GM18520 (cell line): ENCODE measurements around the gene KRT82.

ENCODE experiments used
- ATAC-seq: cut with Tn5 transposase; IDR thresholded peaks from one replicate; pipeline ENCODE4 v1.9.1; 2021; ENCODE audit not compliant: unreplicated experiment

KRT82 gene

GRCh38 chr12:52436000-52436827 lies 30.1 kb upstream of the KRT82 start:
- no peak for ATAC-seq

DNA sequence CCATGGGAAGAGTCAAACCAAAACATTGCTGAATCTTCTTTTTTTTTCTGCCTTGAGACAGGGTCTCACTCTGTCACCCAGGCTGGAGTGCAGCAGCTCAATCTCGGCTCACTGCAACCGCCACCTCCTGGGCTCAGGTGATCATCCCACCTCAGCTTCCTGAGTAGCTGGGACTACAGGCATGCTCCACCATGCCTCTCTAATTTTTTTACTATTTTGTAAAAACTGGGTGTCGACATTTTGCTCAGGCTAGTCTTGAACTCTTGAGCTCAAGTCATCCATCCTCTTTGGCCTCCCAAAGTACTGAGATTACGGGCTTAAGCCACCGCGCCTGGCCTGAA lies 29.5 kb upstream of the KRT82 start:
- no peak for ATAC-seq

DNA sequence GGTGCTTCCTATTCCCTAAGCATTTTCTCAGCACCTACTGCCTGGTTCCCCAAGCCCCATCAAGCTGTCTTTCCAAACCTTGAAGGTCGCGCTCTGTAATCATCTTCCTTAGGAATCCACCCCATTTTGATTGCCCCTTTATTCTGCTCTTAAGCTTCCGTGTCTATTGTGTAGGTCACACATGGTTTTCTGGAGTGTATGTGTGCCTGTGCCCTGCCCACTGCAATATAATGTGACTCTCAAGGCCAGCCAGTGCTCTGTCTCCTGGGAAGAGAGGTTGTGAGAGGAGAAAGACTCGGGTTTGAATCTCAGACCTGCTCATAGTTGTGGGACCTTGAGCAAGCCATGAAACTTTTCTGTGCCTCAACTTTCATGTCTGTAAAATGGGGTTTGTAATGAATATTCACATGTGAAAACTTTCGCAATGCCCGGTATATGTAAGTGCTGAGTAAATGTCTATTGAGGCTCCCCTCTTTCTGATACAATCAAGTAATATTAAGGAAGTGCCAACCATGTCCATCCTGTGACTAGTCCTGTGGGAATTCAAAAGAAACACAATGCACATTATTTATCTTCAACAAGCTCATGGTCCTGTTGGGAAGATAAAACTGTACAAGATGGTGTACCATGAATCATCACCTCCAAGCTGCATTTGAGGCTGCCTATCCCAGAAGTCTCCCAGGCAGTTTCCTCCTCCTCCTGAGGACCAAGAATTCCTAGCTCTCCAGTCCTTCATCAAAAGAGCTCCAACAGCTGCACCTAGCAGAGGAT lies 28.8 kb upstream of the KRT82 start:
- no peak for ATAC-seq

- no peak for ATAC-seq
These were observed 28.1 kb upstream of the KRT82 start, which contains the start of gene KRT75 for GRCh38 chr12:52434081-52434733. Gene KRT75 (minus strand): TSS chr12:52434371. CDS start chr12:52434304, 67 bp downstream.

- ATAC-seq: no peak
These were observed 27.5 kb upstream of the KRT82 start for GRCh38 chr12:52433501-52434080.

- no peak for ATAC-seq
These were observed 26.5 kb upstream of the KRT82 start for GRCh38 chr12:52432559-52433207.

GRCh38 chr12:52428121-52428520 lies 22.0 kb upstream of the KRT82 start:
- ATAC-seq: no peak

DNA sequence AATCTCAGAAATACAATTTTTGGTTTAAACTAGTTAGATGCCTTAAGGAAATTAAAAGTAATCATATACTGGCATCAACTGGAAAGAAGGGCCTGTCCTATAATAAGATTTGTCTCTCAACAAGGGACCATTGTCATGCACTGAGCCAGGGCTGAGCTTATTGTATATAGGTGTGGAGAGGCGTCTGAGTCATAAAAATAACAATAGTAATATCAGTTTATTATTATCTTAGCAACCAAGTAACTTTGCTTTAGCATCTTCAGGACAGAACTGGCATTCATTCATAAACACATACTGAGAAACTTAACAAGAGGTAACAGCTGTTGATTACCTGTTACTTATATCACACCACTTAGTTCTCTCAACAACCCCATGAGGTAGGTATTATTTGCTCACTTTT lies 20.9 kb upstream of the KRT82 start:
- ATAC-seq: no peak

DNA sequence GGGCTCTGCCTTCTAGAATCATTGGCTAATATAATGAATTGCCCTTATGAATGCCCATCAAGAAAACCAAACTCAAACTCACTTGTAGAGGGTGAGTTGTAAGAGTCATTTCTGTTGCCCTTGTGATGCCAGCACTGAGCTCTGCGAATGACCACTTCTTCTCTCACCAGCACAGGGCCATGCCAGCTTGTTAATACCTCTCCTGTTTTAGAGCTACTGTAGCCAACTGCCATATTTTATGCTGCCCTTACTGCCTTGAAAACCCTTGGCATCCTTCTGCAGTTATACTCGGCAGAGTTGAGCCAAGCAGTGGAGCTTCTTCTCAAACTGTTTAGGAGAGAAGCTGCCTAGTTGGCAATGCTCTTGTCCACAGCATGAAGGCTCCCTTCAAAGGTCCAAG lies 19.9 kb upstream of the KRT82 start:
- no peak for ATAC-seq

GRCh38 chr12:52425466-52425865 lies 19.3 kb upstream of the KRT82 start:
- no peak for ATAC-seq

- no peak for ATAC-seq
These were observed 17.7 kb upstream of the KRT82 start for GRCh38 chr12:52423661-52424500.

DNA sequence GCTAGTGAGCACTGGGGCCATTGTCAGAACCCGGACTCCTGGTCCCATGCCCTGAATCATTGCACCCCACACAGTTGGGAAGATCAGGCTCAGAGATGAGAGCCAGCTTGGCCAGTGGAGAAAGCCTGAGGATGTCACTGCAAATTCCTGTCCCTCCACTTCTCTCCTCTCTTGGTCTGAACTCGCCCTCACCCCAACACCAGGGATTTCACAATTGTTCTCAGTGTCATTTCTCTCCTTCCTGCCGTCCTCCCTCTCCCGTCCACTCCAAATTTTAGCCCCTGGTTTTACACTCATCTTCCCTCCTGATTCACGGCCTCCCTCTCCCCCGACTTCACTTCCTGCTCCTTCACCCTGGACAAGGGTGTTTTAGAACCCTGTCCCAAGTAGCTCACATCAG lies 16.9 kb upstream of the KRT82 start:
- no peak for ATAC-seq

- no peak for ATAC-seq
These were observed 13.5 kb upstream of the KRT82 start for GRCh38 chr12:52419656-52420055.

GRCh38 chr12:52418576-52419110 lies 12.5 kb upstream of the KRT82 start:
- no peak for ATAC-seq

DNA sequence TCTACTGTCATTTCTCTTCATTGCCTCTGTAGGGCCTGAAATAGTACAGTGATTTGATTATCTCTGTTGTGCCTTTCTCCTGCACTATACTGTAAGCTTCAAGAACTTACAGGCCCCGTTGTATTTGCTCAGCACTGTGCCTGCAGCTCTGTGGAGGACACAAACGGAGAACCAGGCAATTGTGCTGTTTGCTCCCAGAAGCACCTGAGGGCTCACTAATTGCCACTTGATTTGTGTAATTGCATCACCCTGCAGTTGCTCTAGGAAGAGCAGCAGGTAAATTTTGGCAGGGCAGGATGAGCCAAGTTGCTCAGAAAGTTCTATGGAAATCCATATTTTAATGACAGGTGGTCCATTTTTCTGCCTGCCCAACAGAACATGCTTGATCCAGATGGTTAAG lies 11.6 kb upstream of the KRT82 start:
- no peak for ATAC-seq

GRCh38 chr12:52416795-52417194 lies 10.7 kb upstream of the KRT82 start:
- ATAC-seq: no peak

DNA sequence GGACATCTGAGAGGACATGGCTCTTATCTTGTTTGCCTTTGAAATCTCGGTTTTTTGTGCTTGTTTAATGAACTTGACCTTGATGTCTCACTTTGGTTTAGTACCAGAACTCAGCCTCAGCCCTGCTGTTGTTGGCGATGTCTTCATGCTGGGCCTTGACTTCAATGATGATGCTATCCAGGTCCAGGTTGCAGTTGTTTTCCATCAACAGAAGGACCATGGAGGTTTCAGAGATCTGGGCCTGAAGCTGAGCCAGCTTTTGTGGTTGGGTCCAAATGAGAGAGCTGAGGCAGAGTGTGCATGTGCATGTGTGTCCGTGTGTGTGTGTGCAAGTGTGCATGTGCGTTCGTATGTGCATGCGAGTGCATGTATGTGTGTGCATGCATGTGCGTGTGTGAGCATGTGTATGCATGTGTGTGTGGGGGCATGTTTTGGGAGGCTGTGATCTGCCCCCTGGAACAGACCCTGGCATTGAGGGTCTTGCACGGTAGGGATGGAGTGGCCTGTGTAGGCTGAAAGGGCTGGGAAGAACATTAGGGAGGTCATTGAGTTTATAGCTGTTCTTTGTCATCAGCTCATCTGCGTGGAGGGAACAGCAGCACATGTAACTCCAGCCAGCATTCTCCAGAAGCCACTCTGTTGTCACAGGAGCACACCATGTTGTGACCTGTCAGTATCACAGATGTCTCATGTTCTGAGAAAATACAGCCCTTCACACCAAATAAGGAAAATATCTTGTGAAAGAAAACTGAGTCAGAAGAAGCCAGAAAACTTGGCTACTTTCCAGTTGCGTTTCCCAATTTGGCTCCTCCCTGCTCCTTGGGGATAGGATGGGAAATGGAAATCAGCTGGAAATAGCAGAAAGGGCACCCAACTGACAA lies 10.0 kb upstream of the KRT82 start:
- ATAC-seq: no peak

GRCh38 chr12:52414936-52415335 lies 8.8 kb upstream of the KRT82 start:
- no peak for ATAC-seq
